Urothelium cell line (cell line): ENCODE data around the gene MTMR2.

ENCODE experiments used
- DNase-seq: peaks from one replicate; pipeline ENCODE4 v3.0.0; 2011; ENCODE audit warnings: low spot score, mixed read lengths
- FAIRE-seq: peaks from 2 replicates; lab custom pipeline; 2011; peaks lifted over from hg19 to GRCh38; lab: Jason Lieb, UNC

The MTMR2 gene

GRCh38 chr11:95918720-95919119, 5.2 kb downstream of the MTMR2 start:
- FAIRE-seq (no peak), DNase-seq (no peak)

GRCh38 chr11:95918056-95918455, 5.9 kb downstream of the MTMR2 start:
- no peak for FAIRE-seq
- no peak for DNase-seq

DNA sequence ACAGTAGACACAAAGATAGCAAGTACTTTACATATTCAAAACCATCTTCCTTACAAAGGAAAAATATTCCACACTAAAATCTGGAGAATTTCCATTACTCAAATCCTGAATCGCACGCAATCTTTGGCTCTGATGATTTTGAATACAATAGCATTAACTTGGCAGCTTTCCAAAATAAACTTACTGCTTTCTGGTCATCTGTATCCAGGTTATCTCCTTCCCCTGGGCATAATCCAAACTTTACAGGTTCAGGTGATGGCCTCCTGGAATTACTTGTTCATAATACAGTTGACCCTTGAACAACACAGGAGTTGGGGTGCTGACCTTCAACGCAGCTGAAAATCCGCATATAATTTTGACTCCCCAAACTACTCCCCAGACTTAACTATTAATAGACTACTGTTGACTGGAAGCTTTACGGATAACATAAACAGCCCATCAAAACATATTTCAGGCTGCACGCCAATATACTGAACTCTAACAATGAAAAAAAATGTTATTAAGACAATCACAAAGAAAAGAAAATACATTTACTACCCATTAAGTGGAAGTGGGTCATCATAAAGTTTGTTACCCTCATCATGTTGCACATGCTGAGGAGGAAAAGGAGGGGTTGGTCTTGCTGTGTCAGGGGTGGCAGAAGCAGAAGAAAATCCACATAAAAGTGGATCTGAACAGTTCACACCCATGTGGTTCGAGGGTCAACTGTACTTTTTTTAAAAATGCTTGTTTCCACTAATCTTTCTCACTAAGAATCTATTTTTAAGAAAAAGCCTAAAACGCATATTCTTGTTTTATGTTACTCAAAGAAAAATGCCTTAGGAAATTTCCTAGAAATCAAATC, 6.5 kb downstream of the MTMR2 start:
- no peak for FAIRE-seq
- DNase-seq: peak; percentile 12

- FAIRE-seq (no peak), DNase-seq (no peak)
These were observed 7.9 kb downstream of the MTMR2 start for GRCh38 chr11:95916049-95916448.

DNA sequence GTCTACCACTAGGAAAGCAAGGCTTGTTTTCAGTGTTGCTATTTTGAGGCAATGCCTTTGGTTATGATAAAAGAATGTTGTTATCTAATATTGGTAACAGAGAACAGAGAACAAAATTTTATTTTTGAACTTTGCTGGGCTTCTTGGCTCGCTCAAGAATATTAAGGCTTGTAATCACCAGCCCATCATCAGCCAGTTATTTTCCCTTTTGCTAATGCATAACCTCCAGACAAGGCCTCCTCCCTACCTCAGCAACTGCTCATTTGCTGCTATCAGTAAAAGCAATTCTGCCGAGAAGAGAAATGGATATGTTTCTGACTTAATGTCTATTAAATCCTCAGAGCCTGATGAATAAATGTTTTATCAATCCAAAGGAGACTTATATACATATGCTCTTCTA, 8.9 kb downstream of the MTMR2 start:
- FAIRE-seq (no peak), DNase-seq (no peak)

- FAIRE-seq (no peak), DNase-seq (no peak)
These were observed 9.9 kb downstream of the MTMR2 start for GRCh38 chr11:95913830-95914615.

DNA sequence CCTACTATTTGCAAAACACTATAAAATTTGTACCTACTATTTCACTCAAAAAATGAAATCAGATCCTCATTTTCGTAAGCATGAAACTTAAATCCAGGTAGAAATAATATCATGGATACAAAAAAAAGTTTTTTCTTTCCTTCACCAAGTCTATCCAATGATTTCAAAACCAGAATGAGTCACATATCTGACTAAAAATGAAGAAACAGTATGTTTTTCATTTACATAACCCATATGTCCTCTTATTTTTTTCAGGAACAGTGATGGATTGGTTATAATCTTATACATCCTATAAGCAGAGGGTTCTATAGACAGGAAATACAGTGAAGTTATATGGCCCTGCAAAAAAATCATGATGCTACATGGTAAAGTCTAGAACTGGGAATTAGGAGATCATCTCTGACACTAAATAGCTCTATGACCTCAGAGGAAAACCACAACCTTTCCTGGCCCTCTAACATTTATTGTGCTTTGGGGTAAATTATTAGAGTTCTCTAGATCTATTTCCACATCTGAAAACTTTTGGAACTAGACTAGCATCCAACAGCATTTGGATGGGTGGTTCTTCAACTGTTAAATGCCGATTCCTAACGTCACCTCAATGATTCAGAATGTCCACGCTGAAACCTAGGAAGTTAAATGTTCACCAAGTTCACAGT, 10.9 kb downstream of the MTMR2 start:
- DNase-seq (no peak), FAIRE-seq (no peak)

DNA sequence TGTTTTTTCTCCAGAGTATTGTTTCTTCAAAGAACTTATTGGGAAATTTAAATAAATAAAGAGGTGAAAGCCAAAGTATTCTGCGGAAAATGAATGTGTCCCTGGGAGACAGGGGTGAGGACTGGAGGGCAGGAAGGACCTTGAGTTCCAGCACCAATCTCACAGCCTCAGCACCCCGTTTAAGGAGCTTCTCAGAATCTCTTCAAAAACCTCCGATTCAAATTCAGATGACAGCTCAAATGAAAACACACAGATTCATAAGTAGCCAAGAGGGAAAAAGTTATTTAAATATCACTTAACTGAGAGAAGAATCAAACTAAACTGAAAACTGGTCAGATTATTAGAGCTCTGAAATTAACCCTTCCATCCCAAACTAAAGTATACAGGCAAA, 12.5 kb downstream of the MTMR2 start:
- no peak for FAIRE-seq
- no peak for DNase-seq

GRCh38 chr11:95910638-95911368, 13.1 kb downstream of the MTMR2 start:
- no peak for FAIRE-seq
- no peak for DNase-seq

GRCh38 chr11:95908826-95909225, 15.1 kb downstream of the MTMR2 start:
- FAIRE-seq (no peak), DNase-seq (no peak)

GRCh38 chr11:95907476-95907875, 16.4 kb downstream of the MTMR2 start:
- FAIRE-seq (no peak), DNase-seq (no peak)

GRCh38 chr11:95904009-95904650, 19.8 kb downstream of the MTMR2 start:
- FAIRE-seq (no peak), DNase-seq (no peak)

DNA sequence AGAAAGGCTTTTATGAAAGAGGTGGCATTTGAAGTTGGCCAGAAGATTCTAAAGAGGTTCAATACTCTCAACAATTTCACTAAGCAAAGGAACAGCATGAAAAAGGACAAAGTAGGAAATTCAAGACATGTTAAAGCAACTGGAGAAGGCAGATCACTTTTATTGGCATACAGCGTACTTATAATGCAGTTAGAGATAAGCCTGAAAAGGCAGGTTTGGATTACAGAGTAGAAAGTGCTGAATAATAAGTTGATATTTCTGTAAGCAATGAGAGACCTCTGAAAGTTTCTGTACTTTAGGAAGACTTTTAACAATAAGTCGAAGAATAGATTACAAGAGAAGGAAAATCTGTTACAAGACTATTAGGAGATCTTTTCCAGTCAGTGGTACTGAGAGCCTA, 25.1 kb downstream of the MTMR2 start:
- DNase-seq: no peak
- FAIRE-seq: no peak

DNA sequence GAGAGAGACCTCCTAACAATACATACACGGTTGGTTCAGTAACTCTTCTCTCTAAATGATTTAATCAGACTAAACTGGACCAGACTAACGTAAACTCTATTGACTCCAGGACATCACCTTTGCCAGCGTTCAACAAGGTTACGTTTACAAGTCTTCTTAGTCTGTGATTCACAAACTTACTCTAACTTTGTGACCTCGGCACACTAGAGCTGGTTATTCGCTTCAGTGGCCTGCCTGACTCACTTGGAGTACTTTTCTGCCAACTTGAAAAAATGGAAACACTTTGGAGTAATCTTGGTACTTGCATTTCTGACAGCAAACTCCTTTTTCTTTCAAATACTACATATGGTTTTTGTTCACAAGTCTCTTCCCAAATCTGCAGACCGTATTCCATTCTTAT, 26.2 kb downstream of the MTMR2 start:
- no peak for FAIRE-seq
- DNase-seq: no peak

DNA sequence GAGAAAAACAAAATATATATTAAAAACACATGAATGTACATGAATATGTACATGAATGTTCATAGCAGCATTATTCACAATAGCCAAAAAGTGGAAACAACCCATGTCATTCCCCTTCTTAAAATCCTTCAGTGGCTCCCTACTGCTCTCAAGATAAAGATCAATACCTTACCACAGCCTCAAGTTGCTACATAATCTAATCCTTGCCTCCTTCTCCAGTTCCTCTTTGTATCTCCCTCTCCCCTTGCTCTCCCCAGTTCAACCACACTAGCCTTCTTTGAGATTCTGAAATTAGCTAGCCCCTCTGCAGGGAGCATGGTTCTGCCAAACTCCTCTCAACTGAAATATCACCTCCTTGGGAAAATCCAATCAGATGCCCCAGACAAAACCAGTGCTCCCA, 28.1 kb downstream of the MTMR2 start:
- DNase-seq (no peak), FAIRE-seq (no peak)

- FAIRE-seq (no peak), DNase-seq (no peak)
These were observed 30.9 kb downstream of the MTMR2 start for GRCh38 chr11:95892892-95893570.

GRCh38 chr11:95892492-95892891, 31.4 kb downstream of the MTMR2 start:
- no peak for FAIRE-seq
- no peak for DNase-seq

GRCh38 chr11:95891423-95892170, 32.3 kb downstream of the MTMR2 start:
- DNase-seq (no peak), FAIRE-seq (peak; percentile 42)

- no peak for DNase-seq
- FAIRE-seq: no peak
These were observed 35.1 kb downstream of the MTMR2 start for GRCh38 chr11:95888852-95889251.
